HCT116 (cell line): ENCODE measurements around the gene KCNC1.

Experiments
- ELF1 ChIP-seq: IDR thresholded peaks from 2 replicates; pipeline ENCODE4 v1.6.1; 2012; ENCODE audit warnings: low read depth, borderline replicate concordance
- EZH2 ChIP-seq: fragments of 200-600 bp; sonication (generic); IDR thresholded peaks from 2 replicates; pipeline ENCODE4 v1.6.1; 2017; ENCODE audit warnings: antibody characterized with exemption, mixed run types
- EZH2phosphoT487 ChIP-seq: fragments of 200-600 bp; IDR thresholded peaks from 2 replicates; pipeline ENCODE4 v1.6.1; 2018; ENCODE audit warnings: antibody characterized with exemption, borderline replicate concordance
- POLR2A ChIP-seq: IDR thresholded peaks from 2 replicates; pipeline ENCODE4 v1.7.0; 2011; ENCODE audit warnings: borderline replicate concordance; ENCODE audit not compliant: insufficient read depth, insufficient read length; ENCODE audit errors: extremely low read depth
- POLR2AphosphoS5 ChIP-seq: IDR thresholded peaks from 2 replicates; pipeline ENCODE4 v1.6.1; 2011; ENCODE audit warnings: mild to moderate bottlenecking, low read depth, low read length, moderate library complexity
- RAD21 ChIP-seq: IDR thresholded peaks from 2 replicates; pipeline ENCODE4 v1.6.1; 2012; ENCODE audit warnings: low read depth, mild to moderate bottlenecking
- SP1 ChIP-seq: IDR thresholded peaks from 2 replicates; pipeline ENCODE4 v1.6.1; 2012; ENCODE audit warnings: low read depth
- TF ChIP-seq, protein P1 (sequence below): IDR thresholded peaks from 2 replicates; pipeline ENCODE4 v1.6.1; 2012
- TF ChIP-seq, protein P2 (sequence below): IDR thresholded peaks from 2 replicates; pipeline ENCODE4 v1.6.1; 2011; ENCODE audit warnings: mild to moderate bottlenecking, low read length, moderate library complexity; ENCODE audit not compliant: insufficient replicate concordance; ENCODE audit errors: extremely low read depth
- TF ChIP-seq, protein P3 (sequence below), 3 experiments: fragments of 200-600 bp in 1 of 3; sonication (generic) in 1 of 3; IDR thresholded peaks in 2 of 3; conservative IDR thresholded peaks in 1 of 3; 2 replicates each; pipeline ENCODE4 v1.5.1; 2012 to 2017; ENCODE audit warnings: low read depth in 2 of 3, low read length in 2 of 3, antibody characterized with exemption in 1 of 3, borderline replicate concordance in 1 of 3, control low read depth in 1 of 3, mild to moderate bottlenecking in 1 of 3, mixed read lengths in 1 of 3, mixed run types in 1 of 3, moderate library complexity in 1 of 3; ENCODE audit not compliant: insufficient read depth in 1 of 3

- TF ChIP-seq RAD21 (no peak), POLR2A (no peak), EZH2phosphoT487 (no peak), POLR2AphosphoS5 (no peak), ELF1 (no peak), EZH2 (no peak), SP1 (no peak)
- TF ChIP-seq, protein P1, sequence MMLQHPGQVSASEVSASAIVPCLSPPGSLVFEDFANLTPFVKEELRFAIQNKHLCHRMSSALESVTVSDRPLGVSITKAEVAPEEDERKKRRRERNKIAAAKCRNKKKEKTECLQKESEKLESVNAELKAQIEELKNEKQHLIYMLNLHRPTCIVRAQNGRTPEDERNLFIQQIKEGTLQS: no peak
- TF ChIP-seq, protein P2, sequence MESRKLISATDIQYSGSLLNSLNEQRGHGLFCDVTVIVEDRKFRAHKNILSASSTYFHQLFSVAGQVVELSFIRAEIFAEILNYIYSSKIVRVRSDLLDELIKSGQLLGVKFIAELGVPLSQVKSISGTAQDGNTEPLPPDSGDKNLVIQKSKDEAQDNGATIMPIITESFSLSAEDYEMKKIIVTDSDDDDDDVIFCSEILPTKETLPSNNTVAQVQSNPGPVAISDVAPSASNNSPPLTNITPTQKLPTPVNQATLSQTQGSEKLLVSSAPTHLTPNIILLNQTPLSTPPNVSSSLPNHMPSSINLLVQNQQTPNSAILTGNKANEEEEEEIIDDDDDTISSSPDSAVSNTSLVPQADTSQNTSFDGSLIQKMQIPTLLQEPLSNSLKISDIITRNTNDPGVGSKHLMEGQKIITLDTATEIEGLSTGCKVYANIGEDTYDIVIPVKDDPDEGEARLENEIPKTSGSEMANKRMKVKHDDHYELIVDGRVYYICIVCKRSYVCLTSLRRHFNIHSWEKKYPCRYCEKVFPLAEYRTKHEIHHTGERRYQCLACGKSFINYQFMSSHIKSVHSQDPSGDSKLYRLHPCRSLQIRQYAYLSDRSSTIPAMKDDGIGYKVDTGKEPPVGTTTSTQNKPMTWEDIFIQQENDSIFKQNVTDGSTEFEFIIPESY: no peak
- TF ChIP-seq, protein P3, sequence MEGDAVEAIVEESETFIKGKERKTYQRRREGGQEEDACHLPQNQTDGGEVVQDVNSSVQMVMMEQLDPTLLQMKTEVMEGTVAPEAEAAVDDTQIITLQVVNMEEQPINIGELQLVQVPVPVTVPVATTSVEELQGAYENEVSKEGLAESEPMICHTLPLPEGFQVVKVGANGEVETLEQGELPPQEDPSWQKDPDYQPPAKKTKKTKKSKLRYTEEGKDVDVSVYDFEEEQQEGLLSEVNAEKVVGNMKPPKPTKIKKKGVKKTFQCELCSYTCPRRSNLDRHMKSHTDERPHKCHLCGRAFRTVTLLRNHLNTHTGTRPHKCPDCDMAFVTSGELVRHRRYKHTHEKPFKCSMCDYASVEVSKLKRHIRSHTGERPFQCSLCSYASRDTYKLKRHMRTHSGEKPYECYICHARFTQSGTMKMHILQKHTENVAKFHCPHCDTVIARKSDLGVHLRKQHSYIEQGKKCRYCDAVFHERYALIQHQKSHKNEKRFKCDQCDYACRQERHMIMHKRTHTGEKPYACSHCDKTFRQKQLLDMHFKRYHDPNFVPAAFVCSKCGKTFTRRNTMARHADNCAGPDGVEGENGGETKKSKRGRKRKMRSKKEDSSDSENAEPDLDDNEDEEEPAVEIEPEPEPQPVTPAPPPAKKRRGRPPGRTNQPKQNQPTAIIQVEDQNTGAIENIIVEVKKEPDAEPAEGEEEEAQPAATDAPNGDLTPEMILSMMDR (IDR thresholded peaks at IDR 0.05 in 2 of 3, conservative IDR thresholded peaks at IDR 0.05 in 1 of 3; ENCODE audit: borderline replicate concordance in 1 of 3, insufficient read depth in 1 of 3, low read depth in 2 of 3, low read length in 2 of 3): no peak
Observed at GRCh38 chr11:17801166-17801565, 66.6 kb downstream of the KCNC1 start.
